Neural progenitor cell (in vitro differentiated cells): ENCODE measurements around the gene SLC9B1. TPM values are rescaled to one million over a fixed set of nuclear protein-coding genes. Genes with fewer than 3 reads are reported as not detected.
A peak's percentile ranks its signal among the peaks of the same experiment; 100 is the strongest.
"Not testable (repeated sequence)": the region's sequence is repeated elsewhere in the genome, so short reads cannot be mapped to it uniquely, and the experiment has no call there.

Experiments used
- DNase-seq: peaks from one replicate; pipeline ENCODE4 v3.0.0-alpha.2; 2016; ENCODE audit warnings: low spot score
- H2AFZ ChIP-seq: fragments of 200-600 bp; sonication (generic); replicated peaks from 2 replicates; pipeline ENCODE4 v1.6.1; 2016; ENCODE audit warnings: antibody characterized with exemption
- H3F3A ChIP-seq: fragments of 200-600 bp; sonication (generic); 2 replicates; pipeline ENCODE4 v1.6.1; 2016; ENCODE audit warnings: antibody characterized with exemption, low read depth
- H3K27ac ChIP-seq: fragments of 200-600 bp; sonication (generic); 2 replicates; pipeline ENCODE4 v1.5.1; 2016; ENCODE audit warnings: mild to moderate bottlenecking
- H3K27me3 ChIP-seq: fragments of 200-600 bp; sonication (generic); 2 replicates; pipeline ENCODE4 v1.6.1; 2016; ENCODE audit warnings: mild to moderate bottlenecking, moderate library complexity
- H3K36me3 ChIP-seq: fragments of 200-600 bp; sonication (generic); 2 replicates; pipeline ENCODE4 v1.5.1; 2016
- H3K4me1 ChIP-seq: fragments of 200-600 bp; sonication (generic); 2 replicates; pipeline ENCODE4 v1.6.1; 2016; ENCODE audit warnings: mixed run types
- H3K4me2 ChIP-seq: fragments of 200-600 bp; sonication (generic); 2 replicates; pipeline ENCODE4 v1.6.1; 2016
- H3K4me3 ChIP-seq: fragments of 200-600 bp; sonication (generic); 2 replicates; pipeline ENCODE4 v1.5.1; 2016
- H3K79me2 ChIP-seq: fragments of 200-600 bp; sonication (generic); 2 replicates; pipeline ENCODE4 v1.6.1; 2016; ENCODE audit warnings: low read depth
- H3K9ac ChIP-seq: fragments of 200-600 bp; sonication (generic); 2 replicates; pipeline ENCODE4 v1.6.1; 2016
- H3K9me3 ChIP-seq: fragments of 200-600 bp; sonication (generic); 2 replicates; pipeline ENCODE4 v1.5.1; 2016; ENCODE audit warnings: low read depth
- H4K20me1 ChIP-seq: fragments of 200-600 bp; sonication (generic); 2 replicates; pipeline ENCODE4 v1.6.1; 2016; ENCODE audit warnings: low read depth
- H3K27ac Mint-ChIP-seq: 3 replicates; pipeline ENCODE4 v1.8.0; 2021; ENCODE audit warnings: mixed read lengths
- H3K27me3 Mint-ChIP-seq: 2 replicates; pipeline ENCODE4 v1.8.0; 2022; ENCODE audit warnings: low read depth, mild to moderate bottlenecking, inconsistent platforms, moderate library complexity, mixed read lengths; ENCODE audit not compliant: insufficient read depth
- H3K36me3 Mint-ChIP-seq: 3 replicates; pipeline ENCODE4 v1.8.0; 2021; ENCODE audit warnings: mixed read lengths
- H3K4me1 Mint-ChIP-seq: 3 replicates; pipeline ENCODE4 v1.8.0; 2021; ENCODE audit warnings: mixed read lengths
- H3K4me3 Mint-ChIP-seq: 3 replicates; pipeline ENCODE4 v1.8.0; 2021; ENCODE audit warnings: mild to moderate bottlenecking, moderate library complexity, mixed read lengths
- H3K9me3 Mint-ChIP-seq: 3 replicates; pipeline ENCODE4 v1.8.0; 2020; ENCODE audit warnings: mixed read lengths
- EZH2 ChIP-seq: fragments of 200-600 bp; sonication (generic); IDR thresholded peaks from 2 replicates; pipeline ENCODE4 v1.6.1; 2017; ENCODE audit warnings: antibody characterized with exemption, mild to moderate bottlenecking, moderate library complexity
- EZH2phosphoT487 ChIP-seq: fragments of 200-600 bp; sonication (generic); IDR thresholded peaks from 2 replicates; pipeline ENCODE4 v1.6.1; 2017; ENCODE audit warnings: antibody characterized with exemption
- total RNA-seq: library from RNA; depleted of rRNA; stranded (reverse); fragments of >200 nt; gene quantifications from 2 replicates; pipeline ENCODE4 v1.2.3, GENCODE V29; 2015; ENCODE audit warnings: low replicate concordance
- TF ChIP-seq, protein P1 (sequence below): fragments of 200-600 bp; sonication (generic); IDR thresholded peaks from 2 replicates; pipeline ENCODE4 v1.5.1; 2017; ENCODE audit warnings: antibody characterized with exemption, mild to moderate bottlenecking

SLC9B1 gene
- total RNA-seq, 1 donor from 2014 or later, result not detected

DNA sequence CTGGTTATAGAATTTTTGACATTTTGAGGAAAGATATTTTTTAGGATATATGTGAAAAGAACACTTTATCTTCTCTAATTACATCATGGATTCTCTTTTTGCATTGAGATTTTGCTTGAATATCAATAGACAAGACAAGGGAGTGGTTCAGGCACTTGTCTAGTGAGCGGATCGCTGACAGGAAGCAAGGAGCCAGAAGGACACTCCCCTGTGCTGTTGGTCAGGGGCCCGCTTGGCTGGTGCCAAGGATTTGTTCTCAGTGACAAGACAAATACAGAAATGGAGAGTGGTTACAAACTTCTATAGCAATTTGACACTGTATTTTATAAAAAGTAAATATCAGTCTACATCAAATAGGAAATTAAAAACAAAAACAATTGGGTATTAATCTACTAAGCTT is 60.0 kb downstream of the SLC9B1 start:
- Mint-ChIP-seq H3K4me1 (no peaks in the 10 kb centered on the region), H3K27me3 (no peaks in the 10 kb centered on the region), H3K27ac (no peak overlapping the region), H3K4me3 (no peak overlapping the region), H3K9me3 (no peaks in the 10 kb centered on the region), H3K36me3 (no peaks in the 10 kb centered on the region)
- Histone ChIP-seq H2AFZ (no peak overlapping the region), H3K9ac (no peak overlapping the region), H3K4me1 (no peaks in the 10 kb centered on the region), H3K4me3 (no peak overlapping the region), H3K27ac (no peak overlapping the region), H3F3A (no peaks in the 10 kb centered on the region), H3K9me3 (no peaks in the 10 kb centered on the region), H3K27me3 (no peaks in the 10 kb centered on the region), H4K20me1 (no peaks in the 10 kb centered on the region), H3K79me2 (no peaks in the 10 kb centered on the region), H3K4me2 (no peak overlapping the region), H3K36me3 (no peaks in the 10 kb centered on the region)
- no peak for DNase-seq
- TF ChIP-seq EZH2, result no peak
- TF ChIP-seq, protein P1, sequence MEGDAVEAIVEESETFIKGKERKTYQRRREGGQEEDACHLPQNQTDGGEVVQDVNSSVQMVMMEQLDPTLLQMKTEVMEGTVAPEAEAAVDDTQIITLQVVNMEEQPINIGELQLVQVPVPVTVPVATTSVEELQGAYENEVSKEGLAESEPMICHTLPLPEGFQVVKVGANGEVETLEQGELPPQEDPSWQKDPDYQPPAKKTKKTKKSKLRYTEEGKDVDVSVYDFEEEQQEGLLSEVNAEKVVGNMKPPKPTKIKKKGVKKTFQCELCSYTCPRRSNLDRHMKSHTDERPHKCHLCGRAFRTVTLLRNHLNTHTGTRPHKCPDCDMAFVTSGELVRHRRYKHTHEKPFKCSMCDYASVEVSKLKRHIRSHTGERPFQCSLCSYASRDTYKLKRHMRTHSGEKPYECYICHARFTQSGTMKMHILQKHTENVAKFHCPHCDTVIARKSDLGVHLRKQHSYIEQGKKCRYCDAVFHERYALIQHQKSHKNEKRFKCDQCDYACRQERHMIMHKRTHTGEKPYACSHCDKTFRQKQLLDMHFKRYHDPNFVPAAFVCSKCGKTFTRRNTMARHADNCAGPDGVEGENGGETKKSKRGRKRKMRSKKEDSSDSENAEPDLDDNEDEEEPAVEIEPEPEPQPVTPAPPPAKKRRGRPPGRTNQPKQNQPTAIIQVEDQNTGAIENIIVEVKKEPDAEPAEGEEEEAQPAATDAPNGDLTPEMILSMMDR, result no peak
- TF ChIP-seq EZH2phosphoT487, result no peak

DNA sequence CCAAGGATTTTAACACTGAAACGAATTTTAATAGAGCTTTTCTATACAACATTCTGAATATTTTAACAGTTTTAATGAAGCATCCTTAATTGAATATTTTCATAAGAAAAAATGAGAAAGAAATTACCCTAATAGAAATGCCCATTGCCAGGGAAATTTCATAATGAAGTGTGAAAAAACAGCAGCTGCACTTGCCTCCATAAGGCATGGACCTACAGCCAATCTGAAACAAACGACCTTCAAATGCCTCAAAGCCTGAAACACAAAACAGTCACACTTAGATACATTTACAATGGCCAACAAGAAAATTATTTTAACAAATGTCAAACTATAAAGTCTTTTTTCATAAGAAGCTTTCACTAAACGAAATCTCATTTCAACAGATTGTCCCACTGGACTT is 74.4 kb downstream of the SLC9B1 start:
- Histone ChIP-seq H3K9me3 (no peaks in the 10 kb centered on the region), H4K20me1 (no peaks in the 10 kb centered on the region), H3K27me3 (no peaks in the 10 kb centered on the region), H3K27ac (no peak overlapping the region), H3K4me3 (no peak overlapping the region), H2AFZ (no peak overlapping the region), H3K36me3 (no peaks in the 10 kb centered on the region), H3F3A (no peaks in the 10 kb centered on the region), H3K4me1 (no peaks in the 10 kb centered on the region), H3K4me2 (no peak overlapping the region), H3K9ac (no peak overlapping the region), H3K79me2 (no peaks in the 10 kb centered on the region)
- TF ChIP-seq EZH2phosphoT487 (no peak), EZH2 (no peak)
- TF ChIP-seq, protein P1, result no peak
- no peak for DNase-seq
- no peaks in the 10 kb centered on the region for H3K4me1 Mint-ChIP-seq
- H3K9me3 Mint-ChIP-seq, result no peaks in the 10 kb centered on the region
- no peaks in the 10 kb centered on the region for H3K36me3 Mint-ChIP-seq
- H3K27ac Mint-ChIP-seq, result no peak overlapping the region
- H3K27me3 Mint-ChIP-seq, result no peaks in the 10 kb centered on the region
- H3K4me3 Mint-ChIP-seq, result no peak overlapping the region

DNA sequence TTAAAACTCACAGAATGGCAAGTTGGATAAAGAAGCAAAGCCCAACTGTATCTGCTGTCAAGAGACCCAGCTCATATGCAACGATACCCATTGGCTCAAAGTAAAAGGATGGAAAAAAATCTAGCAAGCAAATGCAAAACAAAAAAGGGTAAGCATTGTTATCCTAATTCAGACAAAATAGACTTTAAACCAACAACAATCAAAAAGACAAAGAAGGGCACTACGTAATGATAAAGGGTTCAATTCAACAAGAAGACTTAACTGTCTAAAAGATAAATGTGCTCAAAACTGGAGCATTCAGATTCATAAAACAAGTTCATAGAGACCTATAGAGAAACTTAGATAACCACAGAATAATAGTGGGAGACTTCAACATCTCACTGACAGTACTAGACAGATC is 81.4 kb downstream of the SLC9B1 start:
- not testable (repeated sequence) for H3K9me3 Mint-ChIP-seq, H3K9ac ChIP-seq, H3K27me3 ChIP-seq, H3K79me2 ChIP-seq, H3K4me3 ChIP-seq, H3F3A ChIP-seq, H3K4me1 Mint-ChIP-seq, H3K27me3 Mint-ChIP-seq, DNase-seq, H2AFZ ChIP-seq, H3K27ac Mint-ChIP-seq, H3K4me2 ChIP-seq, H3K27ac ChIP-seq, H3K36me3 Mint-ChIP-seq, H3K4me1 ChIP-seq, H3K9me3 ChIP-seq, H3K4me3 Mint-ChIP-seq, H3K36me3 ChIP-seq, H4K20me1 ChIP-seq

DNA sequence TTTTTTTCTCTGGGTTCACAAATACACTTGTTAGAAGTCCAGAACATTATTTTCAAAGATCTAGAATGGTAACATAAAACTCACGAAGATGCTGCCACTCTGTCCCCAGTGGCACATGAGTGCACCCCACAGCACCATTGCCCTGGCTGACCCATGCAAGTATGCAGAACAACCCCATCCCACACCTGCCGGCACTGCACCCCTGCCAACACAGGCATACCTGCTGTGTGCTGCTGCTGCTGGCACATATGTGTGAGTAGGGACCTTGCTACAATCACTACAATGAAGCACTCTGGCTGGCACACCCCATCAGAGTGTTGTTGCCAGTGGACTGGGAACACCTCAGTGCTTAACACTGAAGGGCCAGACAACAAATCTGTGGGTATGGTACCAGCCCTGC is 83.8 kb downstream of the SLC9B1 start:
- Mint-ChIP-seq H3K36me3 (no peaks in the 10 kb centered on the region), H3K27me3 (no peaks in the 10 kb centered on the region), H3K9me3 (no peaks in the 10 kb centered on the region), H3K27ac (no peak overlapping the region), H3K4me3 (no peak overlapping the region), H3K4me1 (no peaks in the 10 kb centered on the region)
- no peaks in the 10 kb centered on the region for H3K36me3 ChIP-seq
- DNase-seq, result no peak
- no peaks in the 10 kb centered on the region for H3K4me1 ChIP-seq
- no peaks in the 10 kb centered on the region for H3K9me3 ChIP-seq
- H3K9ac ChIP-seq, result no peak overlapping the region
- no peak overlapping the region for H3K4me2 ChIP-seq
- TF ChIP-seq EZH2 (no peak), EZH2phosphoT487 (no peak)
- TF ChIP-seq, protein P1, result no peak
- no peaks in the 10 kb centered on the region for H3K79me2 ChIP-seq
- no peaks in the 10 kb centered on the region for H4K20me1 ChIP-seq
- H3K4me3 ChIP-seq, result no peak overlapping the region
- H3K27ac ChIP-seq, result no peak overlapping the region
- no peaks in the 10 kb centered on the region for H3F3A ChIP-seq
- no peak overlapping the region for H2AFZ ChIP-seq
- no peaks in the 10 kb centered on the region for H3K27me3 ChIP-seq

DNA sequence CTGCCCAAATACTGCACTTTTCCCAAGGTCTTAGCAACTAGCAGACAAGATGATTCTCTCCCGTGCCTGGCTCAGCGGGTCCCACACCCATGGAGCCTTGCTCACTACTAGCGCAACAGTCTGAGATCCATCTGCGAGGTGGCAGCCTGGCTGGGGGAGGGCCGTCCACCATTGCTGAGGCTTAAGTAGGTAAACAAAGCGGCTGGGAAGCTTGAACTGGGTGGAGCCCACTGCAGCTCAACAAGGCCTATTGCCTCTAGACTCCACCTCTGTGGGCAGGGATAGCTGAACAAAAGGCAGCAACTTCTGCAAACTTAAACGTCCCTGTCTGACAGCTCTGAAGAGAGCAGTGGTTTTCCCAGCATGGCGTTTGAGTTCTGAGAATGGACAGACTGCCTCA is 99.8 kb downstream of the SLC9B1 start:
- not testable (repeated sequence) for H4K20me1 ChIP-seq, H3K4me1 ChIP-seq, H3K4me3 ChIP-seq, H3K4me3 Mint-ChIP-seq, H3K9me3 ChIP-seq, H3K27me3 Mint-ChIP-seq, H3K27ac ChIP-seq, H3K36me3 Mint-ChIP-seq, H3K9me3 Mint-ChIP-seq, H3K79me2 ChIP-seq, H3K36me3 ChIP-seq, H3K9ac ChIP-seq, H3F3A ChIP-seq, H3K4me1 Mint-ChIP-seq, H3K4me2 ChIP-seq, H3K27ac Mint-ChIP-seq, H3K27me3 ChIP-seq
- peak overlapping the region; percentile 42 for H2AFZ ChIP-seq
- DNase-seq, result peak; percentile 1
